Motor neuron (in vitro differentiated cells): ENCODE measurements around the gene PSMB5. TPM values are rescaled to one million over a fixed set of nuclear protein-coding genes. Genes with fewer than 3 reads are reported as not detected.
A peak's percentile ranks its signal among the peaks of the same experiment; 100 is the strongest.

Source experiments
- ATAC-seq, 8 experiments: fragments of 200-7000 bp; cut with Tn5 transposase; replicated peaks in 6 of 8; 2 replicates each; pipeline ENCODE4 v1.8.0; 2021; ENCODE audit warnings: mild to moderate bottlenecking in 8 of 8, moderate library complexity in 8 of 8
- H3K27ac ChIP-seq, 2 donors: fragments of 250-450 bp; sonication (Bioruptor Pico); 2 replicates each; pipeline ENCODE4 v1.9.0; 2021; ENCODE audit warnings: antibody characterized with exemption in 2 of 2, mild to moderate bottlenecking in 2 of 2, moderate library complexity in 1 of 2
- H3K4me1 ChIP-seq, 2 donors: fragments of 250-450 bp; sonication (Bioruptor Pico); replicated peaks in 1 of 2; 2 replicates each; pipeline ENCODE4 v1.6.1; 2021; ENCODE audit warnings: antibody characterized with exemption in 2 of 2, mild to moderate bottlenecking in 2 of 2, moderate library complexity in 1 of 2
- H3K4me3 ChIP-seq, 5 donors: fragments of 250-450 bp; sonication (Bioruptor Pico); 2 replicates each; pipeline ENCODE4 v1.9.0; 2021; ENCODE audit warnings: antibody characterized with exemption in 5 of 5, mild to moderate bottlenecking in 5 of 5, moderate library complexity in 4 of 5
- WGBS, 10 experiments: fragments of 450-650 bp; shearing (Covaris generic); methylation state at CpG; one replicate each; pipeline ENCODE4 v1.0.0; 2022; 5-methylcytosine and 5-hydroxymethylcytosine counted together
- in situ Hi-C, 9 experiments: fragments of 400-800 bp; cut with MboI; loops; one replicate each; pipeline ENCODE4 v1.15.0; 2021; ENCODE audit warnings: low sequenced_read_pairs in 9 of 9, low pct_unique_long_range_greater_than_20kb in 2 of 9; ENCODE audit not compliant: unreplicated experiment in 9 of 9
- total RNA-seq, 8 experiments: library from RNA; unstranded; fragments of 300-600 nt; gene quantifications; 2 replicates each; pipeline versions ENCODE4 v1.2.3 to v1.2.4, GENCODE V29; 2022

PSMB5 gene
- total RNA-seq, 8 experiments from 2014 or later, result 109 to 312 (median 143) TPM

GRCh38 chr14:23047751-23048693, 13.3 kb upstream of the PSMB5 start:
- H3K4me1 ChIP-seq, result peaks cover 0 to 13% of the 10 kb centered on the region in 2 donors
- no peak overlapping the region for H3K4me3 ChIP-seq
- in situ Hi-C loops, result no loop called here
- no peak overlapping the region for H3K27ac ChIP-seq
- WGBS, 10 experiments, result 90 to 100% (median 94%) methylated on average over 1 to 17 of the region's 85 CpGs; no CpG with 5 or more reads in 5 of the 10 experiments
- no peak for ATAC-seq

- 68 to 100% (median 83%) methylated on average over 1 to 4 of the region's 6 CpGs; no CpG with 5 or more reads in 6 of the 10 experiments for WGBS, 10 experiments
- H3K27ac ChIP-seq, result no peak overlapping the region
- H3K4me1 ChIP-seq, result peaks cover 0 to 5% of the 10 kb centered on the region in 2 donors
- in situ Hi-C loops, result no loop called here
- H3K4me3 ChIP-seq, result no peak overlapping the region
- peak in 1 of 8 experiments; percentile 44 for ATAC-seq
These were observed 12.4 kb upstream of the PSMB5 start for GRCh38 chr14:23047034-23047634.

GRCh38 chr14:23045419-23046357, 11.0 kb upstream of the PSMB5 start:
- WGBS, 10 experiments, result 40 to 100% (median 88%) methylated on average over 1 to 8 of the region's 13 CpGs; no CpG with 5 or more reads in 3 of the 10 experiments
- Histone ChIP-seq H3K27ac (no peak overlapping the region), H3K4me1 (no peaks in the 10 kb centered on the region), H3K4me3 (no peak overlapping the region)
- in situ Hi-C loops, result no loop called here
- no peak for ATAC-seq

- WGBS, 10 experiments, result 54 to 100% (median 91%) methylated on average over 2 to 8 of the region's 8 CpGs; no CpG with 5 or more reads in 4 of the 10 experiments
- no peaks in the 10 kb centered on the region for H3K4me1 ChIP-seq
- no peak for ATAC-seq
- in situ Hi-C loops, result no loop called here
- H3K27ac ChIP-seq, result no peak overlapping the region
- no peak overlapping the region for H3K4me3 ChIP-seq
These were observed 10.1 kb upstream of the PSMB5 start for GRCh38 chr14:23044840-23045239.

GRCh38 chr14:23043754-23044153, 9.1 kb upstream of the PSMB5 start:
- H3K4me1 ChIP-seq, result no peaks in the 10 kb centered on the region
- peak in 2 of 8 experiments; percentile 25 to 45 for ATAC-seq
- in situ Hi-C loops, result no loop called here
- 90% methylated on average over 2 of the region's 3 CpGs; no CpG with 5 or more reads in 9 of the 10 experiments for WGBS, 10 experiments
- no peak overlapping the region for H3K4me3 ChIP-seq
- no peak overlapping the region for H3K27ac ChIP-seq

- in situ Hi-C loops, result no loop called here
- ATAC-seq, result no peak
- Histone ChIP-seq H3K27ac (no peak overlapping the region), H3K4me3 (no peak overlapping the region), H3K4me1 (no peaks in the 10 kb centered on the region)
- 50 to 100% (median 100%) methylated on average over 1 to 4 of the region's 6 CpGs; no CpG with 5 or more reads in 1 of the 10 experiments for WGBS, 10 experiments
These were observed 8.4 kb upstream of the PSMB5 start for GRCh38 chr14:23043145-23043544.

GRCh38 chr14:23042162-23042965, 7.7 kb upstream of the PSMB5 start, which contains the start of gene PSMB11:
TSS of gene PSMB11 (plus strand) at chr14:23042212. CDS start at chr14:23042226, 14 bp downstream.
- no peak within 1 kb of the TSS for H3K4me3 ChIP-seq
- in situ Hi-C loops, result no loop called here
- no peak within 1 kb of the TSS for H3K27ac ChIP-seq
- 90 to 97% (median 93%) methylated on average over 3 to 20 of the region's 36 CpGs; no CpG with 5 or more reads in 6 of the 10 experiments for WGBS, 10 experiments
- H3K4me1 ChIP-seq, result no peaks in the 10 kb centered on the region
- ATAC-seq, result no peak

GRCh38 chr14:23041729-23042128, 7.0 kb upstream of the PSMB5 start:
- in situ Hi-C loops, result no loop called here
- WGBS, 10 experiments, result 20 to 100% (median 93%) methylated on average over 1 to 3 of the region's 8 CpGs; no CpG with 5 or more reads in 7 of the 10 experiments
- Histone ChIP-seq H3K4me1 (no peaks in the 10 kb centered on the region), H3K4me3 (no peak overlapping the region), H3K27ac (no peak overlapping the region)
- ATAC-seq, result no peak

- no peak overlapping the region for H3K27ac ChIP-seq
- peaks cover 6 to 7% of the 10 kb centered on the region in 2 donors for H3K4me1 ChIP-seq
- in situ Hi-C loops, result no loop called here
- ATAC-seq, result no peak
- no peak overlapping the region for H3K4me3 ChIP-seq
- 50 to 100% (median 80%) methylated on average over 1 to 4 of the region's 4 CpGs; no CpG with 5 or more reads in 5 of the 10 experiments for WGBS, 10 experiments
These were observed 5.4 kb upstream of the PSMB5 start for GRCh38 chr14:23040100-23040499.

- Histone ChIP-seq H3K4me3 (peak overlapping the region; percentile 62 to 97 (median 77)), H3K4me1 (peaks cover 13 to 14% of the 10 kb centered on the region in 2 donors), H3K27ac (peak overlapping the region; percentile 99 to 100)
- in situ Hi-C loops, result no loop called here
- WGBS, 10 experiments, result 44 to 100% (median 62%) methylated on average over 1 to 13 of the region's 14 CpGs
- ATAC-seq, result no peak
These were observed 824 bp upstream of the PSMB5 start for GRCh38 chr14:23035303-23036144.

GRCh38 chr14:23033801-23034497, 751 bp downstream of the PSMB5 start:
- peak overlapping the region; percentile 99 to 100 for H3K27ac ChIP-seq
- 22 to 100% (median 70%) methylated on average over 1 to 8 of the region's 17 CpGs; no CpG with 5 or more reads in 1 of the 10 experiments for WGBS, 10 experiments
- peak in 1 of 8 experiments; percentile 21 for ATAC-seq

More at GRCh38 chr14:23033801-23034497, 751 bp downstream of the PSMB5 start:
- in situ Hi-C loops, result no loop called here
- Histone ChIP-seq H3K4me1 (peaks cover 13 to 14% of the 10 kb centered on the region in 2 donors), H3K4me3 (peak overlapping the region; percentile 62 to 97 (median 77))
